Measurements from ENCODE around the gene CLINT1. TPM values are rescaled to one million over a fixed set of nuclear protein-coding genes. Genes with fewer than 3 reads are reported as not detected.
"Not testable (repeated sequence)": the region's sequence is repeated elsewhere in the genome, so short reads cannot be mapped to it uniquely, and the experiment has no call there.

CLINT1 gene
- total RNA-seq, 2 experiments from 2014 or later, result 74.8 to 76.2 TPM

DNA sequence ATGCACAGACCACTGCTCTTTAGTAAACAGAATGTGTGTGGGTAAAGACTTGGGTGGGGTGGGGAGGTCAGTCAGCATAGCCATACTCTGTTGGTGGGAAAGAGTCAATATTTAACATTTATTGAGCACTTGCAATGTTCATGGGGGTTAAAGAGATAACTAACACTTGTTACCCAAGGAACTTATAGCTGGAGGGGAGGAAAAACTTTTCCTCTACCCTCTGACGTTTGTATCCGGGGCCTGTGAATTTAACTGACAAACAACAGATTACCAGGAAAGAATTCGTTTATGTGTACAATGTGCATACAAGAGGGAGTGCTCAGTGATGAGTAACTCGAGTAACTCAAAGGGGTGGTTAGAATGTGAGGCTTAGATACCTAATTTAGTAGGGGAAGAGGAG is 6.8 kb upstream of the CLINT1 start:
- ChIA-PET CTCF (no interaction called here), POLR2A (no interaction called here)

DNA sequence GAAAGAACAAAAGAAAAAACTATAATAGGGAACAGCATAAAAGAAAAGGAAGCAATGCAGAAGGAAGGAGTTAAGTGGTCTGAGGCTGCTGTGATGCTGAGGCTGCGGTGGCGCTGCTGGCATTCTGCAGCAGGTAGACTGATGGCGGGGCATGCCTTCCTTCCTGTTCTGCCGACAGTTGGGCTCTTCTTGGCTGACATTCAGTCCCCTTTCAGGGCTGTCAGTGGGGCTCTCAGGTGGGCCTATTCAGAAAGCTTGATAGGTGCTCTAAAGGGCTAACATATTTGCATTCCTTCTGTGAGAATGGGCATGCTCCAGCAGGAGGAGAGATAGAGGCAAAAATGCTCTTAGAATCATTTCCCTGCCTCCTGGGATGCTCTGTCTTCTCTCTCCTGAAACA is 5.1 kb upstream of the CLINT1 start:
- POLR2A ChIA-PET, result no interaction called here
- CTCF ChIA-PET, result no interaction called here

DNA sequence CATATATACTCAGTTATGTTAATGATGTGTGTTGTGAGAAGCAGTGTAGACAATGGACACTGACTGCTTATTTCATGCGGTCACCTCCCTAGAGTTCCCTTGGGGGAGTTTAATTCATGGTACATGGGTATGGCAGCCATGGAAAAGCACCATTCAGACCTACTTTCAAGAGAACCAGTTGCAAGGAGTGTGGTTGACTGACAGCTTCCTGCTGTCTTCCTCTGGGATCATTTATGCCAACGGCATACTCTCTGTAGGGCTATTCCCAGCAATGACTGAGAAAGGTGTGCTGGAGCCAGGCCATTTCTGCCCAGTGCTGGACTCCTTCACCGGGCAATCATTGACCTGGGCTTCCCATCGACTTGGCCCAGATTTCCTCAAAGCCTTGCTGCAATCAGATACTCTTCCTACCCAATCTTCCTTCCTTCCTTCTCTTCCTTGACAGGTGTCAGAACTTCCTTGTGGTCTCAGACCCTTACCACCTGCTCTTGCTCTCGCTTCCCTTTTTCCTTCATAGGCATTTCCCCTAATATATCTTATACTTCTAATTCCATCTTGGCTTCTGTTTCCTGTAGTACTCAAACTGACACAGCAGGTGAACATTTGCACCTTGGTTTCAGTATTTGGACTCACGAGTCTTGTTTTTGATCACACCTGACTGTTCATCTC is 3.4 kb upstream of the CLINT1 start:
- ChIA-PET POLR2A (no interaction called here), CTCF (no interaction called here)

DNA sequence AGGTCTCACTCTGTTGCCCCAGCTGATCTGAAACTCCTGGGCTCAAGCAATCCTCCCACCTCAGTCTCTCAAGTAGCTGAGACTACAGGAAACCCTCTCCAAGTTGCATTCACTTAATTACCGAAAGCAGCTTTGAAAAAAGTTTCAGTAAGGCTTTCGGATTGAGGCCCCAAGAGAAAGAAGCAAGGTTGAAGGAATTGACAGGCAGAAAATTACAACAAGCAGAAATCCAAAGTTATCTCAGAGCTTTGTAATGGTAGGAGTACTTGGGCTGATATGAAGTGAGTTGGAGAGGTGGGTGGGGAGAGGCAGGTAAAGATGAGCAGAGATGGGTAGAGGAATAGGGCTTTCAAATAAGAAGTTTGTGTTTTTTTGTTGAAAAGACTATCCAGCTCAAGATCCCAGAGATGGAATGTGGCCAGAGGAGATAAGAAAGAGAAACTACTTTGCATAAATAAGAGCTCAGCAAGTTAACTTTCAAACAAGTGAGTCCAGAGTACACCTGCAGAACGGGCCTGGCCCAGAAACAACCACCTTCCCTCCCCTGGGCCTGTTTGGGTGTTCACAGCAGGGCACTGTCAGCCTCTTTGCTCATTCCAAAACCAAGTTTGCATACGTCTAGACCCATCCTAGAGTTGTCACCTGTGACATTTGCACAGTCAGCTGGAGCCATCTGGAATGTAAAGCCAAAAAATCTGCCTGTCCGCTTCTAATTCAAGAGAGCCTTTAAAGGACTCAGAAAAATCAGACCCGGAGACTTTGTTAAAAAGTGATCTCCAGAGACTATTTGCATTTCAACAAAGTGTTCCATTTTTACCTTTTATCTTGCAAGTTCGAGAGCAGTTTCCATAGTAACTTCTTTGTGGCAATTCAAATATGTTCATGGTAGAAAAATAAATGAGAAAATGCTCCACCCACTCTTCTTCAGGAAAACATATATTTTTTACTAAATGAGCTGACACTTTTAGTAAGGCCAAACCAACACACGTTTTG is 2.2 kb upstream of the CLINT1 start:
- POLR2A ChIA-PET, result interaction anchor here (0.5 to 1.5 kb wide), 8 partner anchors 14 to 1597 kb away, joined by 3 to 12 read pairs (median 4); no protein-coding TSS in a partner anchor

DNA sequence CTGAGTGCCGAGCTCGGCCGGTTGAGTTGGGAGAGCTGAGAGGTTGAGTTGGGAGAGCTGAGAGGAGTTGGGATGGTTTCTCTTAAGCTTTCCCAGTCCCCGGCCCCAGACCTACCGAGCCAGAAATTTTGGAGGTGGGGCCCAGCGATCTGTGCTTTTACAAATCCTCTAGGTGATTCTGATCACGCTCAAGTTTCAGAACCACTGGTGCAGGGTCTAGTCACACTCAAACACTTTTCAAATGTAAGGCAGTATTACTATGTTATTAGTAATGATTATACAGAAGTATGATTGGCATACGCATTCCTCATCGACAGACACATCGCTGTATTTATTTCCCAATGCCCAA is 256 bp upstream of the CLINT1 start:
- ChIA-PET POLR2A (interaction anchor here (0.5 kb wide), 1 partner anchor 33 kb away, joined by 3 read pairs; no protein-coding TSS in a partner anchor), CTCF (no interaction called here)

More for the DNA sequence above, 2.2 kb upstream of the CLINT1 start:
- CTCF ChIA-PET, result interaction anchor here (0.6 to 0.7 kb wide), 4 partner anchors 57 to 1013 kb away, joined by 3 to 4 read pairs (median 4); no protein-coding TSS in a partner anchor

DNA sequence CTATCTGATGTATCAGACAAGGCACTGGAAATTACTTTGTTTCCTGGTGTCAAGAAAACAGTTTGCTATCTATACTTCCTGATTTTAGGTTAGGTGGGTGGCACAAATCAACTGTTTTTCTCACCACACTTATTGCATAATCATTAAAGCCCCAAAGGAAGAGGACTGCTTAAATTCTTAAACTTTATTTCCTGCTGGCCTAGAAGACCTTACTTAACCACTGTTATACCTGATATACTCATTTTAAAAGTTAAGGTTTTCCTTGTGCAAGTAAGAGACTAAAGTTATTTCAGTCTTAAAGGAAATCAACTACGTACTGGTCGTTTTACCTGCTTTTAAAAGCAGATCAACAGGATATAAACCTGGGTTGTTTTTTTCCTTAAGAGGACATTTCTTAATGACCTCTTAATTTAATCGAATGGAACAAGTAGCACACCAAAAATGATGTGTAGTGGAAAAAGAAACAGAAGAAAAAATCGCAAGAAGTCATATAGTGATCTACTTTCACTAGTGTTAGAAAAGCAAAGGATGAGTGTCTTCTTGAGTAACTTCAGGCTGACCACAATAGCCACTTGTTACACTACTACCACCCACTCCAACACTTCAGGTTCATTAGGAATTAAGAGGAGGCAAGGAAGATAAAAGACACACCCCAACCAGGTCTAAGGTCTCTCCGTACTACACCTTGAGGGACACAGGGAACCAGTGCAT is 974 bp downstream of the CLINT1 start:
- POLR2A ChIA-PET, result interaction anchor here (0.6 kb wide), 1 partner anchor 833 kb away, joined by 3 read pairs; no protein-coding TSS in a partner anchor
- CTCF ChIA-PET, result interaction anchor here (0.6 to 0.8 kb wide), 2 partner anchors 29 to 93 kb away, joined by 3 read pairs; no protein-coding TSS in a partner anchor

DNA sequence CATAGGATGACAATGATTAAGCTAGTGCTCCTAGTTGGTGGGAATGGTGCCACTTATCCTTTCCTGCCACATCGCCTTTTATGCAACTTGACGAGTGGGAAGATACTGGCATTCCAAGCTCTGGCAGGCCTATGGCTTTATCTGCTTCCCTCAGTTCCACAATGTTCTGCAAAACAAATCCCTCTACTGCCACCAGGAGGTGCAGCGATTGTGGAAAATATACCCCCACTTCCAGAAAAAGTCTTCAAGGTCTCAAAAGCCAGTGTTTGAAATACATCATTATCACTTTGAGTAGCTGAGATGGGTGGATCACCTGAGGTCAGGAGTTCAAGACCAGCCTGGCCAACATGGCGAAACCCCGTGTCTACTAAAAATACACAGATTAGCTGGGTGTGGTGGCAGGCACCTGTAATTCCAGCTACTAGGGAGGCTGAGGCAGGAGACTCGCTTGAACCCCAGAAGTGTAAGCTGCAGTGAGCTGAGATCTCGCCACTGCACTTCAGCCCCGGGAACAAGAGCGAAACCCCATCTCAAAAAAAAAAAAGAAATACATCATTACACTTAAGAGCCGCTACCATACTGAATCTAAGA is 3.4 kb downstream of the CLINT1 start:
- ChIA-PET CTCF (interaction anchor here (0.9 to 1.5 kb wide), 4 partner anchors 9 to 93 kb away, joined by 3 to 4 read pairs (median 4); no protein-coding TSS in a partner anchor), POLR2A (no interaction called here)

DNA sequence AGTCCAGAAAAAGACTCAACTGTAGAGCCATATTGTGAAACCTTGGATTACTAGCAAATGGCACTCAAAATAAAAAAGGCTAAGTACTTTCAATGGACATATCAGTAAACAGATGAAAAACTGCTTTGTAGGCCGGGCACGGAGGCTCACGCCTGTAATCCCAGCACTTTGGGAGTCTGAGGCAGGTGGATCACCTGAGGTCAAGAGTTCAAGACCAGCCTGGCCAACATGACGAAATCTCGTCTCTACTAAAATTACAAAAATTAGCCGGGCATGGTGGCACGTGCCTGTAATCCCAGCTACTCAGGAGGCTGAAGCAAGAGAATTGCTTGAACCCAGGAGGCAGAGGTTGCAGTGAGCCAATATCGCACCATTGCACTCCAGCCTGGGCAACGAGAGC is 5.6 kb downstream of the CLINT1 start:
- POLR2A ChIA-PET, result interaction anchor here (0.7 kb wide), 1 partner anchor 97 kb away, joined by 3 read pairs; no protein-coding TSS in a partner anchor
- CTCF ChIA-PET, result not testable (repeated sequence)

DNA sequence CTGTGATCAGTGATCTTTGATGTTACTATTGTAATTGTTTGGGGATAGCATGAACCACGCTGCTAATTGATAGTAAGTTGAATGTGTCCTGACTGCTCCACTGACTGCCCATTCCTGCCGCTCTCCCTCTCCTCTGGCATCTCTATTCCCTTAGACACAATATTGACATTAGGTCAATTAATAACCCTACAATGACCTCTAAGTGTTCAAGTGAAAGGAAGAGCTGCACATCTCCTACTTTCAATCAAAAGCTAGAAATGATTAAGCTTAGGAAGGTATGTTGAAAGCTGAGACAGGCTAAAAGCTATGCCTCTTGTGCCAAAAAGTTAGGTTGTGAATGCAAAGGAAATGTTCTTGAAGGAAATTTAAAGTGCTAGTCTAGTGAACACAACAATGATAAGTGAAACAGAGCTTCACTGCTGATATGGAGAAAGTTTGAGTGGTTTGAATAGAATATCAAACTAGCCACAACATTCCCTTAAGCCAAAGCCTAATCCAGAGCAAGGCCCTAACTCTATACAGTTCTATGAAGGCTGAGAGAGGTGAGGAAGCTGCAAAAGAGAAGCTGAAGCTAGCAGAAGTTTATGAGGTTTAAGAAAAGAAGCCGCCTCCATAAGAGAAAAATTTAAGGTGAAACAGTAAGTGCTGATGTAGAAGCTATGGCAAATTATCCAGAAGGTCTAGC is 12.9 kb downstream of the CLINT1 start:
- POLR2A ChIA-PET, result interaction anchor here (1.0 kb wide), 1 partner anchor 14 kb away, joined by 3 read pairs; no protein-coding TSS in a partner anchor
- CTCF ChIA-PET, result interaction anchor here (0.7 to 1.0 kb wide), 2 partner anchors 9 kb away, joined by 3 read pairs; no protein-coding TSS in a partner anchor

DNA sequence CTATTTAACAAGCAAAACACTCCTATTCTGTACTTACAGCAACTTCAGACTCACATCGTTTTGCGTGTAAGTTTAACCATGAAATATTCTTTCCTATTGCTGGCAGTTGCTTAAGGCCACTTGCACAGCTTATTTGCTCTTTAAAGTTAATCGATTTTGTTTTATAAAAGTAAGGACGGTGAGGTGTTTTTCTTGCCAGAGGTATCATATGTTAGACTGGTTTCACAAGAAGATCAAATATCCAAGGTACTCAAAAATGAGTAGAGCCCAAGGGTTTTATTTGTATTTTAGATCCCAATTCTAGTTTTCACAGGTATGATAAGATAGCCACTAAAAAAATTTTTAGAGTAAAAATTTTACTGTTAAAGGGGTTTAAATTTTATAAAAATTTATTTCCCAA is 16.2 kb downstream of the CLINT1 start:
- ChIA-PET POLR2A (no interaction called here), CTCF (no interaction called here)

DNA sequence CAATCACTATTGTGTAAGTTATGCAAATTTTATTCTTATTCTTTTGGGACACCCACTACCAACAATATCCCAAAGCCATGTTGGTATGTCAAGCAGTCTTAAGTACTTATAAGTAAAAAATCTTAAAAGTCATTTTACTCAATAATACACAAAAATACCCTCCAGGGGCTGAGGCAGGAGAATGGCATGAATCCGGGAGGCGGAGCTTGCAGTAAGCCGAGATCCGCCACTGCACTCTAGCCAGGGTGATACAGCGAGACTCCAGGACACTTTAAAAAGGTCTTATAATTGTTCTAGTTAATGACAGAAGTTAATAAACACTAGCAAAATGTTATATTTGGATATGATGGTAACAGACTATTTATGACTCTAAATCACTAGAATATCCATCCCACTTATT is 16.8 kb downstream of the CLINT1 start:
- ChIA-PET POLR2A (no interaction called here), CTCF (no interaction called here)

DNA sequence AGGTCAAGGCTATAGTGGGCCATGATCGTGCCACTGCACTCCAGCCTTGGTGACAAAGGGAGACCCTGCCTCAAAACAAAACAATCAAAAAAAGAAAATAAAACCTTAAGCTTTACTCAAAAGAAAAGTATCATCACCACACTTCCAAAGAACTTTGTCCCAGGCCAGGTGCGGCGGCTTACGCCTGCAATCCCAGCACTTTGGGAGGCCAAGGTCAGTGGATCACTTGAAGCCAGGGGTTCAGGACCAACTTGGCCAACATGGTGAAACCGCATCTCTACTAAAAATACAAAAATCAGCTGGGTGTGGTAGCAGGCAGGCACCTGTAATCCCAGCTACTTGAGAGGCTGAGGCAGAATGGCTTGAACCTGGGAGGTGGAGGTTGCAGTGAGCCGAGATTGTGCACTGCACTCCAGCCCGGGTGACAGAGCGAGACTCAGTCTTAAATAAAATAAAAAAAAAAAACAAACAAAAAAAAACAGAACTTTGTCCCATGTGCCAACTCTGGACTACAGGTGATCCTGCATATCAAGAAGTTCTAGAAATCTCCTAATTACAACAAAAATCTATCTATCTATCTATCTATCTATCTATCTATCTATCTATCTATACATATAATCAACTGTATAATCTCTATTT is 19.7 kb downstream of the CLINT1 start:
- CTCF ChIA-PET, result no interaction called here
- POLR2A ChIA-PET, result no interaction called here

DNA sequence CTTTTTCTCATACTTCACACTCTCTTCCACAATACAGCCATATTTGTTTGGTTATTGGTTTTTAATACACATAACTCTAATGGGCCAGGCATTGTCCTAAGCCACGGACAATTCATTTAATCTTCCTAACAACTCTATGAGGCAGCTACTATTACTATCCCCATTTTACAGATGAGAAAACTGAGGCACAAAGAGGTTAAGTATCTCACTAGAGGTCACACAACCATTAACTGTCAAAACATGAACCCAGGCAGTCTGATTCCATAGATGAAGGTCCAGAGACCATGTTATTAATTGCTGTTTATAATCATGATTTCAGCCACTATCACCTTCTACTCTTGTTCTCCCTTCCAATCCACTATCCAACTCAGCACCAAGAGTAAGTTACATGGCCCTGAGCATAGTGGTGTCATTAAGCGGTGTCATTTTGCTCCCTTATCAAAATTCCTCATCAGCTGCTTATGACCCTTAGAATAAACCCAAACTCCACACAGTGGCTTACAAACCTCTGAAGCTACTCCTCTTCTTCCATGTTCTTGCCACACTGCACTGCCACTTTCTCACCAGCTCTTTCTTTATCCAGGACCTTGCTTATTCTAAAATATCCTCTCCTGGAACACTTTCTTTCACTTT is 22.7 kb downstream of the CLINT1 start:
- ChIA-PET CTCF (no interaction called here), POLR2A (no interaction called here)

DNA sequence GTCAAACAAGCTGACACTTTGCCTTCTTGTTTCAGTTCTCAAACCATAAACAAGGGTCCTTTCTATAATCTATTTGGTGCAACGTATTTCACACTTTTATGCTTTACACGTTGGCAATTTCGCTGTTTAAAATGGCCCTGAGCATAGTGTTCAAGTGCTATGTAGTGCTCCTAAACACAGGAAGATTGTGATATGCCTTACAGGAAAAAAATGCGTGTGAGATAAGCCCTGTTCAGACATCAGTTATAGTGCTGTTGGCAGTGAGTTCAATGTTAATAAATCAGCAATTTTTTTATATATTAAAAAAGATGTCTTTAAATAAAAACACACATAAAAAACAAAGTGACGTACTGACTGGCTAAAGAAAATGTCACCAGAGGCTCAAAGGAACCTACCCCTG is 23.9 kb downstream of the CLINT1 start:
- POLR2A ChIA-PET, result interaction anchor here (0.6 kb wide), 1 partner anchor 73 kb away, joined by 3 read pairs; no protein-coding TSS in a partner anchor
- CTCF ChIA-PET, result no interaction called here

DNA sequence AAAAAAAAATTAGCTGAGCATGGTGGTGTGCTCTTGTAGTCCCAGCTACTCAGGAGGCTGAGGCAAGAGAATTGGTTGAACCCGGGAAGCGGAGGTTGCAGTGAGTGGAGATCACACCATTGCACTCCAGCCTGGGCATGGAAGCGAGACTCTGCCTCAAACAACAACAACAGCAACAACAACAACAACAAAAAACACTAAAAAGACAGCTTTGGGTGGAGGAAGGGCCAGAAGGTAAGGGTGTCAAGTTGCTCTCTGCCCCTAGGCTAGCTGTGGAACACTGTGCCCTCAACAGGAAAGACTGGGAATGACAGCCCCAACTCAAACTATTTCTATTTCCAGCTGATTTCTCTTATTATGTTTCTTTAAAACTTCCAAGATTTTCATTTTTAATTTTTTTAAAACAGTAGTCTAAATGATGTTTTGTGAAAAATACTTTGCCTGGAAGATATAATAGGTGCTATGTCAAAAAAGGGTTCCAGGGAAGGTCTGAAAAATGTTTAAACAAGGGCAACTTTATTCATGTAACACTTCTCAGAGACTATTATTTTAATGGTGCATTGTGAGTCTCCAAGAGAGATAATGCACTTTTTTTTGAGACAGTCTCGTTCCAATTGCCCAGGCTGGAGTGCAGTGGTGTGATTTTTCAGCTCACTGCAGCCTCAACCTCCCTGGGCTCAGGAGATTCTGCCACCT is 29.9 kb downstream of the CLINT1 start:
- ChIA-PET CTCF (interaction anchor here (0.7 kb wide), 2 partner anchors 29 to 69 kb away, joined by 3 read pairs; no protein-coding TSS in a partner anchor), POLR2A (interaction anchor here (0.7 kb wide), 1 partner anchor 48 kb away, joined by 4 read pairs; no protein-coding TSS in a partner anchor)

DNA sequence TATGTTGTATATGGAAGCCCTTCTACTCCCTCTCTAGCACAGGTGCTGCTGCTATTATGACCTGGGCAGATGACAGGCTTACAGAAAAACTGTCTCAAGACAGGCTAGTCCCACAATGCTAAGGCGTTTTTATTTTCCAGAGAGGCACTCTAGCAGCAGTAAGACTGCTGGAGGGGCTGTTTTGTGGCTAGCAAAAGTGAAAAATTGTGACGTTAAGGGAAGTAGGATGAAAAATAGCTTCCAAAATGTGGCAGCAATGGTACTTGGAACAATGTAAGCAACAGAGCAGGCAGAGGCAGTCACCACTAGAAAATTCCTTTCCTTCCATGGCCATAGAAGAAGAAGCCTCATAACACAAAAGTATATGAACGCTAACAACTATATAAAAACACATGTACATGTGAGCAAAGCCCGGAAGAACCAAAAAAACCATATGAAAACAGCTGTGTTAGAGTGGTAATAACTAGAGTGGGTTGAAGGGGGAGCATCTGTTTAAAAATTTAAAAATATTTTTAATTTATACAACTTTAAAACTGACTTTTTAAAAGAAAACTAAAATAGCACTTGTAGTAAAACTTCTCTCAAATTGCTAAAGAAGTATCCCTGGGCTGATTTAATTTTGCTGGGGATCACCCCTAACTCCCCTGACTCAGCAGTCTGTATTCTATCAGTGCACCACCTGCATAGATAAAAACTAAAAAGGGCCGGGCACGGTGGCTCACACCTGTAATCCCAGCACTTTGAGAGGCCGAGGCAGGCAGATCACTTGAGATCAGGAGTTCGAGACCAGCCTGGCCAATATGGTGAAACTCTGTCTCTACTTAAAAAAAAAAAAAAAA is 30.6 kb downstream of the CLINT1 start:
- POLR2A ChIA-PET, result no interaction called here
- CTCF ChIA-PET, result no interaction called here
